Breast epithelium (tissue), 4 donors: ENCODE data around the gene SETBP1. TPM values are rescaled to one million over a fixed set of nuclear protein-coding genes. Genes with fewer than 3 reads are reported as not detected.

Experiments used
- DNase-seq, 2 donors: peaks; one replicate each; pipeline ENCODE4 v3.0.0-alpha.2; 2019; ENCODE audit warnings: low spot score in 2 of 2
- H3K27ac ChIP-seq, 2 donors: fragments of 200-600 bp; sonication (generic) in 1 of 2; one replicate each; pipeline ENCODE4 v1.5.1; 2016 to 2019; ENCODE audit warnings: mild to moderate bottlenecking in 1 of 2
- H3K27me3 ChIP-seq, 2 donors: fragments of 200-600 bp; sonication (generic) in 1 of 2; one replicate each; pipeline versions ENCODE4 v1.5.1 to v1.6.0; 2017 to 2019; ENCODE audit warnings: control low read depth in 1 of 2, mild to moderate bottlenecking in 1 of 2
- H3K36me3 ChIP-seq: fragments of 200-600 bp; one replicate; pipeline ENCODE4 v1.5.1; 2019
- H3K4me1 ChIP-seq, 2 donors: fragments of 200-600 bp; sonication (generic); one replicate each; pipeline ENCODE4 v1.5.1; 2016 to 2019; ENCODE audit warnings: control low read depth in 1 of 2
- H3K4me3 ChIP-seq, 3 donors: fragments of 200-600 bp; sonication (generic); 1 replicate in 2 of 3; 2 replicates in 1 of 3; pipeline ENCODE4 v1.5.1; 2016 to 2019; ENCODE audit warnings: mild to moderate bottlenecking in 3 of 3, moderate library complexity in 2 of 3
- H3K9me3 ChIP-seq, 2 donors: fragments of 200-600 bp; sonication (generic) in 1 of 2; one replicate each; pipeline ENCODE4 v1.5.1; 2016 to 2019; ENCODE audit warnings: control low read depth in 1 of 2
- CTCF ChIP-seq, 3 donors: fragments of 450-650 bp; IDR thresholded peaks; one replicate each; pipeline ENCODE4 v1.5.1; 2016 to 2017; ENCODE audit warnings: antibody characterized with exemption in 3 of 3, mild to moderate bottlenecking in 3 of 3, moderate library complexity in 3 of 3
- POLR2A ChIP-seq: fragments of 450-650 bp; IDR thresholded peaks from one replicate; pipeline ENCODE4 v1.6.1; 2016; ENCODE audit warnings: antibody characterized with exemption, mild to moderate bottlenecking, moderate library complexity
- POLR2AphosphoS5 ChIP-seq, 3 donors: sonication (generic); formaldehyde crosslinking; IDR thresholded peaks; one replicate each; pipeline ENCODE4 v1.6.1; 2017; ENCODE audit warnings: antibody characterized with exemption in 3 of 3
- intact Hi-C: fragments of 100-400 bp; cut with DNase I; formaldehyde crosslinking; loops from one replicate; pipeline ENCODE4 v1.15.1; 2023; ENCODE audit warnings: low total_unique reads
- total RNA-seq, 3 donors: library from RNA; depleted of rRNA; stranded (reverse); fragments of >200 nt; gene quantifications; one replicate each; pipeline ENCODE4 v1.1.0, GENCODE V29; 2016

SETBP1 gene
- total RNA-seq, 3 donors from 2014 or later: 26.2 to 40.1 (median 37.0) TPM

DNA sequence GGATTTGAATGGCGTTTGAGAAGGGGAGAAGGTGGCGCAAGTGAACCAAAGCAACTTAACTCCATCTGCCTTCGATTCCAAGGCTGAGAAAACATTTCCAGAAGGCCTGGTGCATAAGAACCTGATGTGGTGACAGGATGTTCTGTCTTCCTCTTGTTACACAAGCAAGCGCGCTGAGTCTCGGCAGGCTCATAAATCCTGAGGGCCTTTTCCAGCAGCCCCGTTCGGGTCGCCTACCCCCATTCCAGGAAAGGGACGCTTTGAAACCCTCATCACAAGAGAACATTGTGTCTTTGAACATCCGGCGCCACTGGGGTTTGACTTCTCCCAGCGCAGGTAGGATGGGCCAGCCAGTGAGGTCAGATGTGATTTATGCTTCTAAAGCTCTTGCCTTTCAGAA lies 403.5 kb downstream of the SETBP1 start:
- H3K27ac ChIP-seq: no peak overlapping the region
- no peaks in the 10 kb centered on the region for H3K9me3 ChIP-seq
- H3K36me3 ChIP-seq: no peaks in the 10 kb centered on the region
- intact Hi-C loops: no loop called here
- TF ChIP-seq POLR2A: no peak
- DNase-seq: no peak
- H3K4me1 ChIP-seq: no peaks in the 10 kb centered on the region
- no peaks in the 10 kb centered on the region for H3K27me3 ChIP-seq
- no peak overlapping the region for H3K4me3 ChIP-seq

DNA sequence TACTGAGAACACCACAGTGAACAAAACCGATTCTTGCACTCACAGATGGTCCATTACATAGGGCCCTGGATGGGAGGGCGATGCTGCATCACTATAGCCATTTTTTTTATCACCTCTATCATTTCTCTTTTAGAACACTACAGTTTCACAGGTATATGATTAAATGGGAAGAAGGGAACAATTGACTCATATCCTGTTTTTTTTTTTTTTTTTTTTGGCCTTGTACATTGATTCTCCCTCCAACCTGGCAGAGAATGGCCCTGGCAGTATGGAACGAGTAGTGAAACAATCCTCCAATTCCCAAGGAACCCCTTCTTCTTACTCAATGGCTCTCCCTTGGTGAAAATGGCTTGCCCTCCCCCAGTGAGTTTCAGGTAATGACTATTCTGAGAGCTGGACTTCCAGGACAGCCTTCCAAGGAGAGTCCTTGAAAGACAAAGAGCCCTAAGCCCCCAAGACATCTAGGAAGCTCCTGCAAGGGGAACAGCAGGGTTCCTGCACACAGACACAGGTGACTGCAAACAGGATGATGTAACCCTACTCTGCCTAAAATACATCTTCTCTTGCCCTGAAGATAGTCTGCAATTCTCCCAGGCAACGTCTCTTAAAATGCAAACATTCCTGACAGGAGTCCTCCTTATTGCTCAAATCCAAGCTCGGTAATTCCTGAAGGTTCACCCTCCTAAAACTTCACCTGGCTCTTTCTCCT lies 405.4 kb downstream of the SETBP1 start:
- Histone ChIP-seq H3K4me1 (no peaks in the 10 kb centered on the region), H3K36me3 (no peaks in the 10 kb centered on the region), H3K9me3 (no peaks in the 10 kb centered on the region), H3K27ac (no peak overlapping the region), H3K4me3 (no peak overlapping the region), H3K27me3 (no peaks in the 10 kb centered on the region)
- intact Hi-C loops: no loop called here
- DNase-seq: no peak
- TF ChIP-seq CTCF (IDR thresholded peaks at IDR 0.05) (no peak), POLR2A (no peak), POLR2AphosphoS5 (IDR thresholded peaks at IDR 0.05) (no peak)

GRCh38 chr18:45086777-45087176 lies 406.1 kb downstream of the SETBP1 start:
- H3K27ac ChIP-seq: no peak overlapping the region
- intact Hi-C loops: no loop called here
- H3K4me1 ChIP-seq: no peaks in the 10 kb centered on the region
- DNase-seq: no peak
- no peaks in the 10 kb centered on the region for H3K9me3 ChIP-seq
- H3K27me3 ChIP-seq: no peaks in the 10 kb centered on the region
- no peak overlapping the region for H3K4me3 ChIP-seq
- no peaks in the 10 kb centered on the region for H3K36me3 ChIP-seq
- no peak for TF ChIP-seq CTCF (IDR thresholded peaks at IDR 0.05)
- TF ChIP-seq POLR2AphosphoS5 (IDR thresholded peaks at IDR 0.05): no peak
- TF ChIP-seq POLR2A: no peak

- H3K36me3 ChIP-seq: no peaks in the 10 kb centered on the region
- no peak overlapping the region for H3K4me3 ChIP-seq
- TF ChIP-seq POLR2AphosphoS5 (IDR thresholded peaks at IDR 0.05) (no peak), POLR2A (no peak), CTCF (IDR thresholded peaks at IDR 0.05) (no peak)
- no peaks in the 10 kb centered on the region for H3K9me3 ChIP-seq
- no peak overlapping the region for H3K27ac ChIP-seq
- H3K27me3 ChIP-seq: no peaks in the 10 kb centered on the region
- intact Hi-C loops: loop anchor here (10.0 kb wide), 1 partner anchor 104 kb away; no protein-coding TSS in a partner anchor
- no peak for DNase-seq
- H3K4me1 ChIP-seq: no peaks in the 10 kb centered on the region
Measured at GRCh38 chr18:45090526-45091140, 409.9 kb downstream of the SETBP1 start.

GRCh38 chr18:45100321-45101105 lies 419.8 kb downstream of the SETBP1 start:
- no peak for DNase-seq
- intact Hi-C loops: no loop called here
- H3K4me1 ChIP-seq: no peaks in the 10 kb centered on the region

GRCh38 chr18:45102126-45102525 lies 421.4 kb downstream of the SETBP1 start:
- DNase-seq: no peak
- Histone ChIP-seq H3K36me3 (no peaks in the 10 kb centered on the region), H3K27ac (no peak overlapping the region), H3K27me3 (no peaks in the 10 kb centered on the region), H3K9me3 (no peaks in the 10 kb centered on the region), H3K4me3 (no peak overlapping the region), H3K4me1 (no peaks in the 10 kb centered on the region)
- TF ChIP-seq CTCF (IDR thresholded peaks at IDR 0.05) (no peak), POLR2AphosphoS5 (IDR thresholded peaks at IDR 0.05) (no peak), POLR2A (no peak)
- intact Hi-C loops: no loop called here

More at GRCh38 chr18:45100321-45101105, 419.8 kb downstream of the SETBP1 start:
- H3K9me3 ChIP-seq: no peaks in the 10 kb centered on the region
- no peak overlapping the region for H3K4me3 ChIP-seq
- no peak overlapping the region for H3K27ac ChIP-seq
- H3K36me3 ChIP-seq: no peaks in the 10 kb centered on the region
- no peak for TF ChIP-seq POLR2AphosphoS5 (IDR thresholded peaks at IDR 0.05)
- H3K27me3 ChIP-seq: no peaks in the 10 kb centered on the region
